IMR-90 (cell line): ENCODE data around the gene NCK1. TPM values are rescaled to one million over a fixed set of nuclear protein-coding genes. Genes with fewer than 3 reads are reported as not detected.

Source experiments
- ATAC-seq: fragments of 200-7000 bp; cut with Tn5 transposase; 2 replicates; pipeline ENCODE4 v1.9.1; 2020; ENCODE audit warnings: low read depth, mild to moderate bottlenecking, moderate library complexity
- BruUV-seq: library from RNA; stranded (reverse); fragments of 400-500 nt; replicated peaks from 2 replicates; lab custom pipeline; 2021; lab: Mats Ljungman, UMichigan
- CTCF ChIA-PET: fragments of 300-600 bp; formaldehyde crosslinking; extraction: SDS; loops from one replicate; lab custom pipeline; 2021; ENCODE audit warnings: antibody characterized with exemption; lab: Yijun Ruan, JAX
- POLR2A ChIA-PET: fragments of 300-600 bp; sonication (Branson Sonifier 250); formaldehyde crosslinking; loops from one replicate; lab custom pipeline; 2022; ENCODE audit warnings: antibody characterized with exemption; ENCODE audit not compliant: unreplicated experiment; lab: Charles Lee
- DNase-seq: peaks from one replicate; pipeline ENCODE4 v3.0.0; 2013
- H2AFZ ChIP-seq: replicated peaks from 2 replicates; pipeline ENCODE3; 2013; ENCODE audit warnings: low read length, mild to moderate bottlenecking; ENCODE audit not compliant: poor library complexity
- H2AK5ac ChIP-seq: 2 replicates; pipeline ENCODE4 v1.6.1; 2013; ENCODE audit warnings: low read depth, low read length, inconsistent platforms
- H2AK9ac ChIP-seq: replicated peaks from 2 replicates; pipeline ENCODE3; 2013; ENCODE audit warnings: mild to moderate bottlenecking, low read depth, low read length, moderate library complexity; ENCODE audit not compliant: poor library complexity
- H2BK120ac ChIP-seq: 2 replicates; pipeline ENCODE4 v1.6.1; 2013; ENCODE audit warnings: low read depth, low read length, inconsistent platforms
- H2BK15ac ChIP-seq: 3 replicates; pipeline ENCODE4 v1.6.1; 2013; ENCODE audit warnings: low read depth, low read length, inconsistent platforms
- H2BK20ac ChIP-seq: 2 replicates; pipeline ENCODE4 v1.6.1; 2013; ENCODE audit warnings: low read depth, mild to moderate bottlenecking, inconsistent platforms, low read length, moderate library complexity
- H2BK5ac ChIP-seq: 2 replicates; pipeline ENCODE4 v1.6.1; 2013; ENCODE audit warnings: mild to moderate bottlenecking, low read depth, low read length, inconsistent platforms; ENCODE audit not compliant: poor library complexity, severe bottlenecking
- H3K14ac ChIP-seq: replicated peaks from 2 replicates; pipeline ENCODE4 v1.6.1; 2013; ENCODE audit warnings: low read depth, low read length, inconsistent platforms
- H3K18ac ChIP-seq: 2 replicates; pipeline ENCODE4 v1.6.1; 2013; ENCODE audit warnings: low read depth, low read length, control low read depth
- H3K23ac ChIP-seq: 2 replicates; pipeline ENCODE4 v1.6.1; 2013; ENCODE audit warnings: low read depth, low read length, inconsistent platforms
- H3K27ac ChIP-seq: 2 replicates; pipeline ENCODE4 v1.5.1; 2013; ENCODE audit warnings: mild to moderate bottlenecking, control low read depth, low read length; ENCODE audit not compliant: insufficient read depth
- H3K27me3 ChIP-seq: 2 replicates; pipeline ENCODE4 v1.6.1; 2013; ENCODE audit warnings: low read length; ENCODE audit not compliant: control insufficient read depth, insufficient read depth
- H3K36me3 ChIP-seq: 2 replicates; pipeline ENCODE4 v1.6.1; 2013; ENCODE audit warnings: low read length, mixed read lengths; ENCODE audit not compliant: control insufficient read depth, insufficient read depth
- H3K4ac ChIP-seq: 2 replicates; pipeline ENCODE4 v1.6.1; 2013; ENCODE audit warnings: low read depth, low read length, inconsistent platforms
- H3K4me1 ChIP-seq: 2 replicates; pipeline ENCODE4 v1.6.1; 2013; ENCODE audit warnings: low read length, mixed read lengths; ENCODE audit not compliant: control insufficient read depth, insufficient read depth
- H3K4me2 ChIP-seq: 2 replicates; pipeline ENCODE4 v1.6.1; 2013; ENCODE audit warnings: low read depth, mild to moderate bottlenecking, control low read depth, low read length, moderate library complexity
- H3K4me3 ChIP-seq: 2 replicates; pipeline ENCODE4 v1.5.1; 2013; ENCODE audit warnings: low read depth, mild to moderate bottlenecking, control low read depth, low read length, moderate library complexity; ENCODE audit not compliant: insufficient read depth
- H3K56ac ChIP-seq: 2 replicates; pipeline ENCODE4 v1.6.1; 2013; ENCODE audit warnings: low read length, inconsistent platforms; ENCODE audit not compliant: insufficient read depth; ENCODE audit errors: extremely low read depth
- H3K79me1 ChIP-seq, 2 experiments: 2 replicates each; pipeline ENCODE4 v1.6.1; 2013; ENCODE audit warnings: low read length in 2 of 2, inconsistent platforms in 1 of 2, low read depth in 1 of 2
- H3K9ac ChIP-seq: 2 replicates; pipeline ENCODE4 v1.6.1; 2013; ENCODE audit warnings: low read depth, low read length, control low read depth
- H3K9me1 ChIP-seq: 2 replicates; pipeline ENCODE4 v1.6.1; 2013; ENCODE audit warnings: low read length, inconsistent platforms; ENCODE audit not compliant: insufficient read depth
- H3K9me3 ChIP-seq: 2 replicates; pipeline ENCODE4 v1.6.1; 2013; ENCODE audit warnings: low read length; ENCODE audit not compliant: control insufficient read depth, insufficient read depth
- H4K20me1 ChIP-seq: 2 replicates; pipeline ENCODE4 v1.6.1; 2013; ENCODE audit warnings: low read length, inconsistent platforms; ENCODE audit not compliant: insufficient read depth
- H4K5ac ChIP-seq: 2 replicates; pipeline ENCODE4 v1.6.1; 2013; ENCODE audit warnings: mild to moderate bottlenecking, low read depth, low read length, control low read depth
- H4K8ac ChIP-seq, 2 experiments: 2 replicates each; pipeline ENCODE4 v1.6.1; 2013; ENCODE audit warnings: low read depth in 2 of 2, low read length in 2 of 2, control low read depth in 1 of 2, inconsistent platforms in 1 of 2
- H4K91ac ChIP-seq: 2 replicates; pipeline ENCODE4 v1.6.1; 2013; ENCODE audit warnings: low read depth, low read length, inconsistent platforms; ENCODE audit not compliant: insufficient read depth
- BHLHE40 ChIP-seq: fragments of 150-350 bp; IDR thresholded peaks from 2 replicates; pipeline ENCODE4 v1.6.1; 2016; ENCODE audit warnings: mild to moderate bottlenecking, low read depth, low read length
- CEBPB ChIP-seq: IDR thresholded peaks from 2 replicates; pipeline ENCODE4 v1.6.1; 2012; ENCODE audit warnings: low read depth, low read length, improper control_type of control experiment
- CHD1 ChIP-seq: IDR thresholded peaks from 2 replicates; pipeline ENCODE4 v1.6.1; 2012; ENCODE audit warnings: low read depth, low read length, improper control_type of control experiment
- FOS ChIP-seq: fragments of 150-350 bp; IDR thresholded peaks from 2 replicates; pipeline ENCODE4 v1.6.1; 2016; ENCODE audit warnings: low read depth, low read length
- MAFK ChIP-seq: IDR thresholded peaks from 2 replicates; pipeline ENCODE4 v1.6.1; 2012; ENCODE audit warnings: low read depth, low read length, improper control_type of control experiment
- MAZ ChIP-seq: IDR thresholded peaks from 2 replicates; pipeline ENCODE4 v1.6.1; 2012; ENCODE audit warnings: low read depth, mild to moderate bottlenecking, low read length, improper control_type of control experiment, moderate library complexity, borderline replicate concordance
- NFE2L2 ChIP-seq: fragments of 150-350 bp; IDR thresholded peaks from 2 replicates; pipeline ENCODE4 v1.6.1; 2016; ENCODE audit warnings: low read depth, mild to moderate bottlenecking, low read length
- POLR2A ChIP-seq: IDR thresholded peaks from 2 replicates; pipeline ENCODE4 v1.6.1; 2012; ENCODE audit warnings: mild to moderate bottlenecking, low read depth, low read length
- RAD21 ChIP-seq: IDR thresholded peaks from 2 replicates; pipeline ENCODE4 v1.6.1; 2012; ENCODE audit warnings: low read length, improper control_type of control experiment
- RCOR1 ChIP-seq: IDR thresholded peaks from 2 replicates; pipeline ENCODE4 v1.6.1; 2012; ENCODE audit warnings: mild to moderate bottlenecking, low read length, improper control_type of control experiment; ENCODE audit not compliant: insufficient replicate concordance
- RFX5 ChIP-seq: IDR thresholded peaks from 2 replicates; pipeline ENCODE4 v1.8.0; 2012; ENCODE audit warnings: low read depth, mild to moderate bottlenecking, low read length, moderate library complexity
- USF2 ChIP-seq: fragments of 150-350 bp; IDR thresholded peaks from 2 replicates; pipeline ENCODE4 v1.6.1; 2017; ENCODE audit warnings: mild to moderate bottlenecking, antibody characterized with exemption, low read length, low read depth
- whole genome bisulfite sequencing, 2 experiments: methylation state at CpG; one replicate each; pipeline versions ENCODE4 v1.1.5 to v1.1.7; 2013; ENCODE audit warnings: missing lambda C conversion rate in 2 of 2; ENCODE audit not compliant: insufficient read length in 1 of 2; ENCODE audit errors: extremely low coverage in 2 of 2; 5-methylcytosine and 5-hydroxymethylcytosine counted together
- dilution Hi-C: fragments of 300-500 bp; cut with HindIII; formaldehyde crosslinking; loops from one replicate; pipeline ENCODE4 v1.14.3; 2018; ENCODE audit warnings: low sequenced_read_pairs; ENCODE audit not compliant: unreplicated experiment
- in situ Hi-C: fragments of 300-500 bp; cut with MboI; formaldehyde crosslinking; loops from 3 replicates; pipeline ENCODE4 v1.14.3; 2019; ENCODE audit warnings: low sequenced_read_pairs, inconsistent platforms, mixed read lengths
- intact Hi-C: fragments of 100-400 bp; cut with micrococcal nuclease; formaldehyde crosslinking; loops from 2 replicates; pipeline ENCODE4 v1.10.0; 2022
- polyA plus RNA-seq, 3 experiments: library from polyadenylated mRNA; depleted of rRNA; stranded (reverse); fragments of >200 nt; gene quantifications; 2 replicates each; pipeline ENCODE4 v1.2.3, GENCODE V29; 2012; ENCODE audit warnings: low replicate concordance in 1 of 3
- total RNA-seq: library from RNA; depleted of rRNA; stranded (reverse); fragments of >200 nt; gene quantifications from 2 replicates; pipeline ENCODE4 v1.2.3, GENCODE V29; 2012

The NCK1 gene
- total and polyA plus RNA-seq, 2 of the 4 experiments (the other 2 are of a cell fraction): 23.7 to 24.3 TPM

- Histone ChIP-seq H4K5ac (no peak overlapping the region), H4K20me1 (no peaks in the 10 kb centered on the region), H3K4me2 (no peak overlapping the region), H3K9me3 (no peaks in the 10 kb centered on the region), H2BK15ac (no peak overlapping the region), H3K23ac (no peak overlapping the region), H3K18ac (no peak overlapping the region), H3K27me3 (no peaks in the 10 kb centered on the region), H3K56ac (no peak overlapping the region), H3K36me3 (peaks cover 1% of the 10 kb centered on the region), H2BK20ac (no peak overlapping the region), H3K14ac (no peak overlapping the region), H4K8ac (no peak overlapping the region), H3K9me1 (peaks cover 10% of the 10 kb centered on the region), H2AK9ac (no peak overlapping the region), H2BK120ac (no peak overlapping the region), H3K4ac (no peak overlapping the region), H3K4me1 (peaks cover 12% of the 10 kb centered on the region), H3K27ac (no peak overlapping the region), H2AK5ac (no peak overlapping the region), H3K79me1 (peaks cover 19 to 32% of the 10 kb centered on the region in 2 experiments), H2BK5ac (no peak overlapping the region), H4K91ac (no peak overlapping the region), H2AFZ (no peak overlapping the region), H3K4me3 (no peak overlapping the region), H3K9ac (no peak overlapping the region)
- BruUV-seq: no TSS peak
- WGBS, 2 experiments: no CpG with 5 or more reads among the region's 1 CpG
- intact Hi-C loops: no loop called here
- dilution Hi-C loops: no loop called here
- no peak for ATAC-seq
- CTCF ChIA-PET: interaction anchor here (0.6 kb wide), 1 partner anchor 1733 kb away, joined by 7 read pairs; no protein-coding TSS in a partner anchor
- no peak for DNase-seq
- no peak for TF ChIP-seq CEBPB
- no peak for TF ChIP-seq RCOR1
- no peak for TF ChIP-seq RAD21
- no peak for TF ChIP-seq CHD1
- TF ChIP-seq BHLHE40: no peak
- TF ChIP-seq MAZ: no peak
- TF ChIP-seq POLR2A: no peak
- no peak for TF ChIP-seq MAFK
- no peak for TF ChIP-seq USF2
- TF ChIP-seq RFX5: no peak
- no peak for TF ChIP-seq FOS
- no peak for TF ChIP-seq NFE2L2
- POLR2A ChIA-PET: no interaction called here
- in situ Hi-C loops: no loop called here
Observed at GRCh38 chr3:136950623-136951022, 88.6 kb downstream of the NCK1 start.
